K562 (cell line): ENCODE measurements around the gene SYNGR4. TPM values are rescaled to one million over a fixed set of nuclear protein-coding genes. Genes with fewer than 3 reads are reported as not detected.

Source experiments
- BRD4 ChIP-seq: fragments of 200-600 bp; sonication (generic); IDR thresholded peaks from 2 replicates; pipeline ENCODE4 v1.6.1; 2017; ENCODE audit warnings: inconsistent platforms
- EGR1 ChIP-seq: fragments of 450-650 bp; conservative IDR thresholded peaks from 2 replicates; pipeline ENCODE4 v1.6.1; 2017; ENCODE audit warnings: mild to moderate bottlenecking
- EP400 ChIP-seq: fragments of 450-650 bp; IDR thresholded peaks from 2 replicates; pipeline ENCODE4 v1.6.1; 2017; ENCODE audit warnings: antibody characterized with exemption, mild to moderate bottlenecking, moderate library complexity
- GABPB2 ChIP-seq: fragments of 250-450 bp; sonication (Bioruptor Pico); conservative IDR thresholded peaks from 2 replicates; pipeline ENCODE4 v1.5.1; 2021; ENCODE audit warnings: mild to moderate bottlenecking
- MED1 ChIP-seq: sonication (generic); formaldehyde crosslinking; IDR thresholded peaks from 2 replicates; pipeline ENCODE4 v1.8.1; 2023; ENCODE audit warnings: missing genetic modification reagents, borderline replicate concordance
- RBM22 ChIP-seq: fragments of 200-400 bp; formaldehyde crosslinking; IDR thresholded peaks from 2 replicates; pipeline ENCODE4 v1.6.1; 2018; ENCODE audit warnings: low read length, low read depth; ENCODE audit not compliant: poor library complexity, severe bottlenecking
- SIN3A ChIP-seq, 2 experiments: fragments of 150-350 bp in 1 of 2; IDR thresholded peaks; 2 replicates each; pipeline ENCODE4 v1.6.1; 2011 to 2016; ENCODE audit warnings: borderline replicate concordance in 2 of 2, low read depth in 2 of 2, low read length in 2 of 2, mild to moderate bottlenecking in 2 of 2, moderate library complexity in 2 of 2; ENCODE audit not compliant: control insufficient read depth in 1 of 2
- SREBF1 ChIP-seq: fragments of 150-350 bp; IDR thresholded peaks from 2 replicates; pipeline ENCODE4 v1.6.1; 2014; ENCODE audit warnings: antibody characterized with exemption, low read depth, low read length, borderline replicate concordance
- STAT5A ChIP-seq: IDR thresholded peaks from 2 replicates; pipeline ENCODE4 v1.6.1; 2012; ENCODE audit warnings: low read length, inconsistent platforms, borderline replicate concordance
- ZNF121 ChIP-seq: sonication (generic); formaldehyde crosslinking; conservative IDR thresholded peaks from 2 replicates; pipeline ENCODE4 v1.8.0; 2022; ENCODE audit warnings: missing genetic modification reagents
- ZNF133 ChIP-seq: fragments of 250-450 bp; sonication (Bioruptor Pico); IDR thresholded peaks from 2 replicates; pipeline ENCODE4 v1.4.0; 2020; ENCODE audit warnings: mild to moderate bottlenecking
- ZNF143 ChIP-seq: sonication (generic); formaldehyde crosslinking; IDR thresholded peaks from 2 replicates; pipeline ENCODE4 v1.9.0; 2022; ENCODE audit warnings: mild to moderate bottlenecking, missing genetic modification reagents
- ZNF197 ChIP-seq: fragments of 200-800 bp; sonication (Bioruptor generic); IDR thresholded peaks from 2 replicates; pipeline ENCODE4 v1.6.1; 2016; ENCODE audit warnings: low read depth, missing genetic modification characterization, missing compliant biosample characterization
- ZNF274 ChIP-seq: IDR thresholded peaks from 2 replicates; pipeline ENCODE4 v1.6.1; 2011; ENCODE audit warnings: low read depth, mild to moderate bottlenecking, low read length, moderate library complexity, borderline replicate concordance
- ZNF408 ChIP-seq: fragments of 250-450 bp; sonication (Bioruptor Pico); IDR thresholded peaks from 2 replicates; pipeline ENCODE4 v1.4.0; 2020; ENCODE audit warnings: low read depth, mild to moderate bottlenecking, moderate library complexity
- ZNF583 ChIP-seq: fragments of 250-450 bp; sonication (Bioruptor Pico); IDR thresholded peaks from 2 replicates; pipeline ENCODE4 v1.4.0; 2020
- polyA plus RNA-seq, 8 experiments: library from polyadenylated mRNA; depleted of rRNA in 4 of 8; stranded (reverse) in 5 of 8; unstranded in 3 of 8; fragments of >200 nt; fragmentation: Nextera tagmentation in 2 of 8; fragmentation: Illumina TruSeq in 1 of 8; extraction: Ambion mirVana in 2 of 8; extraction: Trizol in 1 of 8; gene quantifications; 2 replicates each; pipeline versions ENCODE4 v1.2.1 to v1.2.3, GENCODE V29; 2011 to 2014; ENCODE audit warnings: inconsistent platforms in 1 of 8, missing spikeins in 1 of 8
- total RNA-seq, 7 experiments: library from RNA; depleted of rRNA in 6 of 7; stranded (reverse); fragments of >200 nt in 6 of 7; fragmentation: Illumina TruSeq in 2 of 7; extraction: Trizol in 2 of 7; gene quantifications; 2 replicates each; pipeline versions ENCODE4 v1.2.1 to v1.2.3, GENCODE V29; 2011 to 2021; ENCODE audit warnings: low replicate concordance in 1 of 7
- TF ChIP-seq, protein P1 (sequence below), 2 experiments: fragments of 450-650 bp; conservative IDR thresholded peaks; 2 replicates each; pipeline ENCODE4 v1.6.1; 2017; ENCODE audit warnings: mild to moderate bottlenecking in 2 of 2, moderate library complexity in 2 of 2
- TF ChIP-seq, protein P2 (sequence below): sonication (generic); formaldehyde crosslinking; IDR thresholded peaks from 2 replicates; pipeline ENCODE4 v1.5.0; 2020; ENCODE audit warnings: missing genetic modification reagents
- TF ChIP-seq, protein P3 (sequence below): fragments of 450-650 bp; formaldehyde crosslinking; conservative IDR thresholded peaks from 2 replicates; pipeline ENCODE4 v1.4.0; 2022; ENCODE audit warnings: mild to moderate bottlenecking, missing genetic modification characterization
- TF ChIP-seq, protein P4 (sequence below): sonication (generic); formaldehyde crosslinking; IDR thresholded peaks from 2 replicates; pipeline ENCODE4 v1.8.0; 2022; ENCODE audit warnings: missing genetic modification reagents, mild to moderate bottlenecking, borderline replicate concordance

SYNGR4 gene
- total and polyA plus RNA-seq, 9 of the 15 experiments (the other 6 are each of a cell fraction or from before 2014, with no cell fraction given), result 0.07 to 0.14 TPM; not detected in 7

- TF ChIP-seq, protein P1, sequence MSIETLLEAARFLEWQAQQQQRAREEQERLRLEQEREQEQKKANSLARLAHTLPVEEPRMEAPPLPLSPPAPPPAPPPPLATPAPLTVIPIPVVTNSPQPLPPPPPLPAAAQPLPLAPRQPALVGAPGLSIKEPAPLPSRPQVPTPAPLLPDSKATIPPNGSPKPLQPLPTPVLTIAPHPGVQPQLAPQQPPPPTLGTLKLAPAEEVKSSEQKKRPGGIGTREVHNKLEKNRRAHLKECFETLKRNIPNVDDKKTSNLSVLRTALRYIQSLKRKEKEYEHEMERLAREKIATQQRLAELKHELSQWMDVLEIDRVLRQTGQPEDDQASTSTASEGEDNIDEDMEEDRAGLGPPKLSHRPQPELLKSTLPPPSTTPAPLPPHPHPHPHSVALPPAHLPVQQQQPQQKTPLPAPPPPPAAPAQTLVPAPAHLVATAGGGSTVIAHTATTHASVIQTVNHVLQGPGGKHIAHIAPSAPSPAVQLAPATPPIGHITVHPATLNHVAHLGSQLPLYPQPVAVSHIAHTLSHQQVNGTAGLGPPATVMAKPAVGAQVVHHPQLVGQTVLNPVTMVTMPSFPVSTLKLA (conservative IDR thresholded peaks at IDR 0.05), result peak; percentile 82 to 86
- TF ChIP-seq, protein P2, sequence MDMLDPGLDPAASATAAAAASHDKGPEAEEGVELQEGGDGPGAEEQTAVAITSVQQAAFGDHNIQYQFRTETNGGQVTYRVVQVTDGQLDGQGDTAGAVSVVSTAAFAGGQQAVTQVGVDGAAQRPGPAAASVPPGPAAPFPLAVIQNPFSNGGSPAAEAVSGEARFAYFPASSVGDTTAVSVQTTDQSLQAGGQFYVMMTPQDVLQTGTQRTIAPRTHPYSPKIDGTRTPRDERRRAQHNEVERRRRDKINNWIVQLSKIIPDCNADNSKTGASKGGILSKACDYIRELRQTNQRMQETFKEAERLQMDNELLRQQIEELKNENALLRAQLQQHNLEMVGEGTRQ (CRISPR knock-in tag), result no peak
- TF ChIP-seq SIN3A (IDR thresholded peaks at IDR 0.05; ENCODE audit: borderline replicate concordance in 2 of 2, control insufficient read depth in 1 of 2, low read depth in 2 of 2, low read length in 2 of 2) (no peak), MED1 (CRISPR knock-in tag) (no peak), STAT5A (no peak), ZNF121 (CRISPR knock-in tag) (no peak), GABPB2 (CRISPR knock-in tag) (no peak), ZNF274 (no peak), ZNF583 (peak; percentile 54; the same call in 1 of the 2 replicates), ZNF143 (CRISPR knock-in tag) (no peak), ZNF197 (CRISPR knock-in tag) (no peak), EP400 (peak; percentile 83), EGR1 (peak; percentile 93), ZNF133 (CRISPR knock-in tag) (no peak), ZNF408 (CRISPR knock-in tag) (no peak), SREBF1 (no peak), RBM22 (no peak), BRD4 (no peak)
- TF ChIP-seq, protein P3, sequence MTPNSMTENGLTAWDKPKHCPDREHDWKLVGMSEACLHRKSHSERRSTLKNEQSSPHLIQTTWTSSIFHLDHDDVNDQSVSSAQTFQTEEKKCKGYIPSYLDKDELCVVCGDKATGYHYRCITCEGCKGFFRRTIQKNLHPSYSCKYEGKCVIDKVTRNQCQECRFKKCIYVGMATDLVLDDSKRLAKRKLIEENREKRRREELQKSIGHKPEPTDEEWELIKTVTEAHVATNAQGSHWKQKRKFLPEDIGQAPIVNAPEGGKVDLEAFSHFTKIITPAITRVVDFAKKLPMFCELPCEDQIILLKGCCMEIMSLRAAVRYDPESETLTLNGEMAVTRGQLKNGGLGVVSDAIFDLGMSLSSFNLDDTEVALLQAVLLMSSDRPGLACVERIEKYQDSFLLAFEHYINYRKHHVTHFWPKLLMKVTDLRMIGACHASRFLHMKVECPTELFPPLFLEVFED (CRISPR knock-in tag), result 0 out of 2 replicates have a peak, but pooled peaks have one; percentile 8
- TF ChIP-seq, protein P4, sequence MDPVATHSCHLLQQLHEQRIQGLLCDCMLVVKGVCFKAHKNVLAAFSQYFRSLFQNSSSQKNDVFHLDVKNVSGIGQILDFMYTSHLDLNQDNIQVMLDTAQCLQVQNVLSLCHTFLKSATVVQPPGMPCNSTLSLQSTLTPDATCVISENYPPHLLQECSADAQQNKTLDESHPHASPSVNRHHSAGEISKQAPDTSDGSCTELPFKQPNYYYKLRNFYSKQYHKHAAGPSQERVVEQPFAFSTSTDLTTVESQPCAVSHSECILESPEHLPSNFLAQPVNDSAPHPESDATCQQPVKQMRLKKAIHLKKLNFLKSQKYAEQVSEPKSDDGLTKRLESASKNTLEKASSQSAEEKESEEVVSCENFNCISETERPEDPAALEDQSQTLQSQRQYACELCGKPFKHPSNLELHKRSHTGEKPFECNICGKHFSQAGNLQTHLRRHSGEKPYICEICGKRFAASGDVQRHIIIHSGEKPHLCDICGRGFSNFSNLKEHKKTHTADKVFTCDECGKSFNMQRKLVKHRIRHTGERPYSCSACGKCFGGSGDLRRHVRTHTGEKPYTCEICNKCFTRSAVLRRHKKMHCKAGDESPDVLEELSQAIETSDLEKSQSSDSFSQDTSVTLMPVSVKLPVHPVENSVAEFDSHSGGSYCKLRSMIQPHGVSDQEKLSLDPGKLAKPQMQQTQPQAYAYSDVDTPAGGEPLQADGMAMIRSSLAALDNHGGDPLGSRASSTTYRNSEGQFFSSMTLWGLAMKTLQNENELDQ (CRISPR knock-in tag), result no peak
Measured at GRCh38 chr19:48363810-48364597, at the start of gene SYNGR4, which contains the start of gene TMEM143 (continued).
